Measurements from ENCODE around the gene TIMP1. TPM values are rescaled to one million over a fixed set of nuclear protein-coding genes. Genes with fewer than 3 reads are reported as not detected.

The TIMP1 gene
- polyA plus RNA-seq, 1 donor (not counting 4 experiments of a cell fraction or from before 2014, with no cell fraction given), result 151 TPM

- H3K4me1 ChIP-seq (ENCODE audit: control insufficient read depth, extremely low read depth, insufficient read depth, low read length), result no peaks in the 10 kb centered on the region
- H3K79me2 ChIP-seq (ENCODE audit: control insufficient read depth, insufficient read depth, low read length), result no peaks in the 10 kb centered on the region
- H2AFZ ChIP-seq (ENCODE audit: control insufficient read depth, low read length), result no peak overlapping the region
- no peaks in the 10 kb centered on the region for H3K9me3 ChIP-seq (ENCODE audit: control insufficient read depth, low read depth, low read length)
- no peaks in the 10 kb centered on the region for H3K36me3 ChIP-seq (ENCODE audit: control insufficient read depth in 2 of 2, extremely low read depth in 1 of 2, insufficient read depth in 2 of 2, low read length in 2 of 2)
- no peaks in the 10 kb centered on the region for H3K27me3 ChIP-seq (ENCODE audit: control insufficient read depth, extremely low read depth, insufficient read depth, low read length)
- H3K4me2 ChIP-seq (ENCODE audit: control insufficient read depth, extremely low read depth, insufficient read depth, low read depth, low read length), result no peak overlapping the region
- H3K27ac ChIP-seq (ENCODE audit: control insufficient read depth, insufficient read depth, low read length), result no peak overlapping the region
- no peaks in the 10 kb centered on the region for H3K9me1 ChIP-seq (ENCODE audit: control insufficient read depth, extremely low read depth, insufficient read depth, low read length)
- no peak overlapping the region for H3K9ac ChIP-seq (ENCODE audit: control insufficient read depth, extremely low read depth, insufficient read depth, low read length)
- H4K20me1 ChIP-seq (ENCODE audit: control insufficient read depth, extremely low read depth, insufficient read depth, low read length), result no peaks in the 10 kb centered on the region
- no peak for DNase-seq (ENCODE audit: low read depth, low spot score)
- dilution Hi-C loops (cut with MboI; ENCODE audit: extremely low pct_ligation_motif_present, low sequenced_read_pairs), result no loop called here
- H3K4me3 ChIP-seq (ENCODE audit: control insufficient read depth in 2 of 3, extremely low read depth in 1 of 3, insufficient read depth in 2 of 3, low read depth in 1 of 3, low read length in 3 of 3), result no peak overlapping the region
- no peak for TF ChIP-seq EZH2 (IDR thresholded peaks at IDR 0.05; ENCODE audit: low read length)
- TF ChIP-seq, protein P1, sequence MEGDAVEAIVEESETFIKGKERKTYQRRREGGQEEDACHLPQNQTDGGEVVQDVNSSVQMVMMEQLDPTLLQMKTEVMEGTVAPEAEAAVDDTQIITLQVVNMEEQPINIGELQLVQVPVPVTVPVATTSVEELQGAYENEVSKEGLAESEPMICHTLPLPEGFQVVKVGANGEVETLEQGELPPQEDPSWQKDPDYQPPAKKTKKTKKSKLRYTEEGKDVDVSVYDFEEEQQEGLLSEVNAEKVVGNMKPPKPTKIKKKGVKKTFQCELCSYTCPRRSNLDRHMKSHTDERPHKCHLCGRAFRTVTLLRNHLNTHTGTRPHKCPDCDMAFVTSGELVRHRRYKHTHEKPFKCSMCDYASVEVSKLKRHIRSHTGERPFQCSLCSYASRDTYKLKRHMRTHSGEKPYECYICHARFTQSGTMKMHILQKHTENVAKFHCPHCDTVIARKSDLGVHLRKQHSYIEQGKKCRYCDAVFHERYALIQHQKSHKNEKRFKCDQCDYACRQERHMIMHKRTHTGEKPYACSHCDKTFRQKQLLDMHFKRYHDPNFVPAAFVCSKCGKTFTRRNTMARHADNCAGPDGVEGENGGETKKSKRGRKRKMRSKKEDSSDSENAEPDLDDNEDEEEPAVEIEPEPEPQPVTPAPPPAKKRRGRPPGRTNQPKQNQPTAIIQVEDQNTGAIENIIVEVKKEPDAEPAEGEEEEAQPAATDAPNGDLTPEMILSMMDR (optimal IDR thresholded peaks at IDR 0.05 in 1 of 3, IDR thresholded peaks at IDR 0.05 in 1 of 3, conservative IDR thresholded peaks at IDR 0.05 in 1 of 3; ENCODE audit: extremely low read depth in 1 of 3, insufficient read depth in 2 of 3, low read length in 3 of 3), result no peak
- FAIRE-seq, result no peak
Measured at GRCh38 chrX:47610511-47610910, 28.3 kb downstream of the TIMP1 start.

GRCh38 chrX:47611489-47611888, 29.3 kb downstream of the TIMP1 start:
- FAIRE-seq, result no peak
- no peak overlapping the region for H2AFZ ChIP-seq (ENCODE audit: control insufficient read depth, low read length)
- no peaks in the 10 kb centered on the region for H3K9me3 ChIP-seq (ENCODE audit: control insufficient read depth, low read depth, low read length)
- H3K27me3 ChIP-seq (ENCODE audit: control insufficient read depth, extremely low read depth, insufficient read depth, low read length), result no peaks in the 10 kb centered on the region
- no peak overlapping the region for H3K9ac ChIP-seq (ENCODE audit: control insufficient read depth, extremely low read depth, insufficient read depth, low read length)
- H3K4me1 ChIP-seq (ENCODE audit: control insufficient read depth, extremely low read depth, insufficient read depth, low read length), result no peaks in the 10 kb centered on the region
- H3K79me2 ChIP-seq (ENCODE audit: control insufficient read depth, insufficient read depth, low read length), result no peaks in the 10 kb centered on the region
- no peaks in the 10 kb centered on the region for H4K20me1 ChIP-seq (ENCODE audit: control insufficient read depth, extremely low read depth, insufficient read depth, low read length)
- TF ChIP-seq, protein P1 (optimal IDR thresholded peaks at IDR 0.05 in 1 of 3, IDR thresholded peaks at IDR 0.05 in 1 of 3, conservative IDR thresholded peaks at IDR 0.05 in 1 of 3; ENCODE audit: extremely low read depth in 1 of 3, insufficient read depth in 2 of 3, low read length in 3 of 3), result no peak
- no peak for TF ChIP-seq EZH2 (IDR thresholded peaks at IDR 0.05; ENCODE audit: low read length)
- DNase-seq (ENCODE audit: low read depth, low spot score), result no peak
- no peak overlapping the region for H3K27ac ChIP-seq (ENCODE audit: control insufficient read depth, insufficient read depth, low read length)
- dilution Hi-C loops (cut with MboI; ENCODE audit: extremely low pct_ligation_motif_present, low sequenced_read_pairs), result no loop called here
- no peak overlapping the region for H3K4me2 ChIP-seq (ENCODE audit: control insufficient read depth, extremely low read depth, insufficient read depth, low read depth, low read length)
- no peaks in the 10 kb centered on the region for H3K36me3 ChIP-seq (ENCODE audit: control insufficient read depth in 2 of 2, extremely low read depth in 1 of 2, insufficient read depth in 2 of 2, low read length in 2 of 2)
- H3K4me3 ChIP-seq (ENCODE audit: control insufficient read depth in 2 of 3, extremely low read depth in 1 of 3, insufficient read depth in 2 of 3, low read depth in 1 of 3, low read length in 3 of 3), result no peak overlapping the region
- H3K9me1 ChIP-seq (ENCODE audit: control insufficient read depth, extremely low read depth, insufficient read depth, low read length), result no peaks in the 10 kb centered on the region
